HepG2 (cell line): ENCODE measurements around the gene LMOD3. TPM values are rescaled to one million over a fixed set of nuclear protein-coding genes. Genes with fewer than 3 reads are reported as not detected.

Experiments
- ATAC-seq: fragments of 200-7000 bp; cut with Tn5 transposase; 3 replicates; pipeline ENCODE4 v1.9.1; 2020; ENCODE audit warnings: mild to moderate bottlenecking, moderate library complexity
- BruUV-seq: library from RNA; stranded (reverse); fragments of 400-500 nt; replicated peaks from 2 replicates; lab custom pipeline; 2021; lab: Mats Ljungman, UMichigan
- CTCF ChIA-PET: fragments of 300-600 bp; formaldehyde crosslinking; extraction: SDS; loops from one replicate; lab custom pipeline; 2021; ENCODE audit warnings: low total read pairs, inconsistent platforms, low intra/inter-chr PET ratio; lab: Yijun Ruan, JAX
- POLR2A ChIA-PET: fragments of 350-600 bp; sonication (Branson Sonifier 250); formaldehyde crosslinking; loops from one replicate; lab custom pipeline; 2020; ENCODE audit warnings: antibody characterized with exemption, inconsistent platforms; lab: Yijun Ruan, JAX
- DNase-seq: peaks from one replicate; pipeline ENCODE4 v3.0.0-alpha.2; 2015; ENCODE audit warnings: low spot score
- FAIRE-seq: peaks from 3 replicates; lab custom pipeline; 2011; peaks lifted over from hg19 to GRCh38; lab: Jason Lieb, UNC
- H2AFZ ChIP-seq: one replicate; pipeline ENCODE4 v1.6.1; 2011; ENCODE audit warnings: low read length, inconsistent platforms
- H3K27ac ChIP-seq: fragments of 300-600 bp; 3 replicates; pipeline ENCODE4 v1.8.0; 2011; ENCODE audit warnings: mixed run types, mild to moderate bottlenecking, mixed read lengths, low read length, inconsistent platforms; ENCODE audit not compliant: insufficient read depth; ENCODE audit errors: extremely low read length
- H3K27me3 ChIP-seq, 2 experiments: fragments of 200-600 bp in 1 of 2; 2 replicates in 1 of 2; 3 replicates in 1 of 2; pipeline versions ENCODE4 v1.6.0 to v1.8.0; 2011; ENCODE audit warnings: low read length in 2 of 2, mild to moderate bottlenecking in 2 of 2, moderate library complexity in 2 of 2, inconsistent platforms in 1 of 2; ENCODE audit not compliant: insufficient read depth in 2 of 2, control insufficient read depth in 1 of 2
- H3K36me3 ChIP-seq, 2 experiments: fragments of 200-600 bp in 1 of 2; replicated peaks in 1 of 2; 2 replicates in 1 of 2; 3 replicates in 1 of 2; pipeline versions ENCODE4 v1.5.1 to v1.8.0; 2011; ENCODE audit warnings: low read length in 2 of 2, inconsistent platforms in 1 of 2; ENCODE audit not compliant: insufficient read depth in 2 of 2, control insufficient read depth in 1 of 2
- H3K4me1 ChIP-seq: 2 replicates; pipeline ENCODE4 v1.5.1; 2012; ENCODE audit warnings: low read length, inconsistent platforms; ENCODE audit not compliant: insufficient read depth
- H3K4me2 ChIP-seq: 2 replicates; pipeline ENCODE4 v1.6.0; 2011; ENCODE audit warnings: low read depth, low read length, inconsistent platforms
- H3K4me3 ChIP-seq, 3 experiments: fragments of 200-600 bp in 1 of 3; sonication (generic), shearing (Covaris generic) in 1 of 3; replicated peaks in 1 of 3; 2 replicates each; pipeline ENCODE4 v1.5.1; 2011 to 2016; ENCODE audit warnings: low read length in 3 of 3, inconsistent platforms in 2 of 3, low read depth in 2 of 3, mild to moderate bottlenecking in 2 of 3, control low read depth in 1 of 3, mixed read lengths in 1 of 3; ENCODE audit not compliant: insufficient read depth in 1 of 3
- H3K79me2 ChIP-seq: one replicate; pipeline ENCODE4 v1.6.1; 2011; ENCODE audit warnings: low read length, inconsistent platforms; ENCODE audit not compliant: insufficient read depth
- H3K9ac ChIP-seq: 2 replicates; pipeline ENCODE4 v1.6.0; 2011; ENCODE audit warnings: mild to moderate bottlenecking, low read depth, low read length, inconsistent platforms; ENCODE audit not compliant: insufficient read depth
- H3K9me3 ChIP-seq: 2 replicates; pipeline ENCODE4 v1.5.1; 2012; ENCODE audit warnings: mild to moderate bottlenecking, low read length
- H4K20me1 ChIP-seq: 2 replicates; pipeline ENCODE4 v1.6.0; 2011; ENCODE audit warnings: inconsistent platforms, mild to moderate bottlenecking, low read length, moderate library complexity; ENCODE audit not compliant: insufficient read depth
- EZH2 ChIP-seq: conservative IDR thresholded peaks from 2 replicates; pipeline ENCODE4 v1.6.1; 2012; ENCODE audit warnings: mild to moderate bottlenecking, low read depth, low read length, moderate library complexity
- MTA1 ChIP-seq: sonication (generic); formaldehyde crosslinking; IDR thresholded peaks from 2 replicates; pipeline ENCODE4 v1.4.0; 2020; ENCODE audit warnings: missing genetic modification reagents, mild to moderate bottlenecking, borderline replicate concordance
- NCOR1 ChIP-seq: fragments of 200-600 bp; sonication (generic); IDR thresholded peaks from 2 replicates; pipeline ENCODE4 v1.7.0; 2017; ENCODE audit warnings: antibody characterized with exemption, low read length, borderline replicate concordance
- RAD21 ChIP-seq: fragments of 450-650 bp; formaldehyde crosslinking; IDR thresholded peaks from 2 replicates; pipeline ENCODE4 v1.5.0; 2020; ENCODE audit warnings: mild to moderate bottlenecking
- SOX13 ChIP-seq, 3 experiments: fragments of 450-650 bp in 1 of 3; sonication (generic) in 1 of 3; formaldehyde crosslinking in 1 of 3; IDR thresholded peaks in 2 of 3; conservative IDR thresholded peaks in 1 of 3; 2 replicates each; pipeline versions ENCODE4 v1.5.0 to v1.6.1; 2016 to 2020; ENCODE audit warnings: antibody characterized with exemption in 1 of 3, mild to moderate bottlenecking in 1 of 3, missing compliant biosample characterization in 1 of 3, missing genetic modification reagents in 1 of 3, moderate library complexity in 1 of 3
- WGBS: methylation state at CpG from one replicate; pipeline ENCODE4 v1.1.6; 2017; ENCODE audit warnings: low lambda C conversion rate; 5-methylcytosine and 5-hydroxymethylcytosine counted together
- in situ Hi-C: cut with HindIII; loops from 2 replicates; pipeline ENCODE4 v1.10.0; 2017; ENCODE audit warnings: low pct_unique_long_range_greater_than_20kb; ENCODE audit not compliant: extremely low pct_ligation_motif_present
- intact Hi-C: fragments of 100-400 bp; cut with micrococcal nuclease; formaldehyde crosslinking; loops from one replicate; pipeline ENCODE4 v1.10.0; 2022; ENCODE audit not compliant: unreplicated experiment
- polyA plus RNA-seq, 8 experiments: library from polyadenylated mRNA; depleted of rRNA in 3 of 8; stranded (reverse) in 7 of 8; unstranded in 1 of 8; fragments of >200 nt; fragmentation: Illumina TruSeq in 4 of 8; extraction: Trizol in 4 of 8; gene quantifications; 2 replicates each; pipeline versions ENCODE4 v1.2.1 to v1.2.3, GENCODE V29; 2011 to 2016; ENCODE audit warnings: low read depth in 4 of 8, missing spikeins in 1 of 8, mixed read lengths in 1 of 8; ENCODE audit not compliant: insufficient read depth in 1 of 8
- total RNA-seq, 5 experiments: library from RNA; depleted of rRNA; stranded (reverse); fragments of >200 nt; fragmentation: Illumina TruSeq; extraction: Trizol; gene quantifications; 2 replicates each; pipeline ENCODE4 v1.2.3, GENCODE V29; 2016; ENCODE audit warnings: low read depth in 1 of 5
- TF ChIP-seq, protein P1 (sequence below): sonication (generic); formaldehyde crosslinking; IDR thresholded peaks from 2 replicates; pipeline ENCODE4 v1.8.1; 2023; ENCODE audit warnings: mild to moderate bottlenecking, inconsistent platforms, moderate library complexity, missing genetic modification reagents, borderline replicate concordance
- TF ChIP-seq, protein P2 (sequence below): sonication (generic); formaldehyde crosslinking; IDR thresholded peaks from 2 replicates; pipeline ENCODE4 v1.4.0; 2020; ENCODE audit warnings: missing genetic modification reagents
- TF ChIP-seq, protein P3 (sequence below): sonication (generic); formaldehyde crosslinking; IDR thresholded peaks from 2 replicates; pipeline ENCODE4 v1.4.0; 2020; ENCODE audit warnings: missing genetic modification reagents, borderline replicate concordance

The LMOD3 gene
- total and polyA plus RNA-seq, 2 of the 13 experiments (the other 11 are each of a cell fraction or from before 2014, with no cell fraction given) = not detected

DNA sequence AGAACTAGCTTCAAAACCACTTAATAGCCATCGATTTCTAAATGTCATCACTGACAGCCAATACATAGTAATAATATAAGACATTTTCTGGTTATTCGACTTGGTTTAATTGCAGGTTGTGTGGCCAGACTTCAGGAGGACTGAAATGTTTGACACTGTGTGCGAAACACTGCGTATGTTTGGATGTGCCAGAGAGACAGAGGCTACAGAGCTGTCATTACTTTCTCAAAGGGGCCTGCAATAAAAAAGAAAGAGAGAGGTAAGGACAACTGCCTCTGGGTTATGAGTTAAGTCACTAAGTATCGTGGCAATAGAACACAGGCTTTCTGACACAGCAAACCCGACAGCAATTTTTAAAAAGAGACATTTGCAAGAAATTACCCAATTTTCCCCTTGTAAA is 882 bp downstream of the LMOD3 start (continued):
- TF ChIP-seq NCOR1 = no peak

DNA sequence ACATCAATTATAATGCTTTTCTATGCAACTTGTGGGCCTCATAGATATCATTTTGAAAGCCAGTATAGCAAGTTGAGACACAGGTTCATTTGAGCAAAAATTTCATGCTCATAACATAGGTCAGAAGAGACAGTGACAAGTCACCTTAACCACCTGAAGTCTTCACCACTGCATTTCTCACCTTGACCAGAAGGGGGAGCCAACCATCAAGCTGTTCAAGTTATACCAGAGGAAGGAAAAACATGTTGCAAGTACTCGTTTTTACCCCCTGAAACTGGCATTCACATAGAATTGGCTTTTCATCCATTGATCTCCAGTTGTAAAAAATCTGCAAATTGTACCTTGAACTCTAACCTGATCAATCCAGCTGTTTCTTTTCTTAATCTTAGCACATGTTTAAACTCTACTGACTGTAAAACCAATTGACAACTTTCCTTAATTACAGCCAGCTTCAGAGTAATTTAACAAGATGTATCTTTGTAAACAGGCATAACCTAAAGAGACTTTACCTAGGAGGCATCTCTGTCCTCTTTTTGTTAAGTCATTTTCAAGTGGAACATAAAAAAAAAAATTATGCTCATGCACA is 1.4 kb downstream of the LMOD3 start:
- no peaks in the 10 kb centered on the region for H4K20me1 ChIP-seq
- H3K79me2 ChIP-seq = no peaks in the 10 kb centered on the region
- H3K9me3 ChIP-seq = no peaks in the 10 kb centered on the region
- H3K36me3 ChIP-seq = no peaks in the 10 kb centered on the region
- no peak overlapping the region for H3K27ac ChIP-seq
- FAIRE-seq = peak; percentile 92
- peak; percentile 77 for ATAC-seq
- no peaks in the 10 kb centered on the region for H3K4me1 ChIP-seq
- peak; percentile 72 for DNase-seq
- no TSS peak for BruUV-seq
- H3K4me2 ChIP-seq = no peak overlapping the region
- H3K4me3 ChIP-seq = no peak overlapping the region
- peak overlapping the region; percentile 60 for H2AFZ ChIP-seq
- WGBS = 14% methylated on average over 1 of the region's 1 CpG
- H3K27me3 ChIP-seq = peaks cover 0 to 5% of the 10 kb centered on the region in 2 experiments; a peak in 1 of 5 replicates
- ChIA-PET CTCF (interaction anchor here (0.7 to 2.4 kb wide), 4 partner anchors 185 to 550 kb away, joined by 4 to 18 read pairs (median 6); no protein-coding TSS in a partner anchor), POLR2A (no interaction called here)
- in situ Hi-C loops = loop anchor here (25.0 kb wide), 1 partner anchor 541 kb away; no protein-coding TSS in a partner anchor
- no peak overlapping the region for H3K9ac ChIP-seq
- intact Hi-C loops = loop anchor here (1.0 to 5.0 kb wide), 4 partner anchors 186 to 550 kb away; no protein-coding TSS in a partner anchor
- TF ChIP-seq, protein P1, sequence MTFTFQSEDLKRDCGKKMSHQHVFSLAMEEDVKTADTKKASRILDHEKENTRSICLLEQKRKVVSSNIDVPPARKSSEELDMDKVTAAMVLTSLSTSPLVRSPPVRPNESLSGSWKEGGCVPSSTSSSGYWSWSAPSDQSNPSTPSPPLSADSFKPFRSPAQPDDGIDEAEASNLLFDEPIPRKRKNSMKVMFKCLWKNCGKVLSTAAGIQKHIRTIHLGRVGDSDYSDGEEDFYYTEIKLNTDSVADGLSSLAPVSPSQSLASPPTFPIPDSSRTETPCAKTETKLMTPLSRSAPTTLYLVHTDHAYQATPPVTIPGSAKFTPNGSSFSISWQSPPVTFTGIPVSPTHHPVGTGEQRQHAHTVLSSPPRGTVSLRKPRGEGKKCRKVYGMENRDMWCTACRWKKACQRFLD (CRISPR knock-in tag) = no peak
- TF ChIP-seq EZH2 (no peak), MTA1 (CRISPR knock-in tag) (no peak), RAD21 (CRISPR knock-in tag) (peak; percentile 53; the same call in 1 of the 2 replicates), SOX13 (IDR thresholded peaks at IDR 0.05) (no peak), SOX13 (CRISPR knock-in tag; conservative IDR thresholded peaks at IDR 0.05 in 1 of 2, IDR thresholded peaks at IDR 0.05 in 1 of 2) (no peak)
- TF ChIP-seq, protein P2, sequence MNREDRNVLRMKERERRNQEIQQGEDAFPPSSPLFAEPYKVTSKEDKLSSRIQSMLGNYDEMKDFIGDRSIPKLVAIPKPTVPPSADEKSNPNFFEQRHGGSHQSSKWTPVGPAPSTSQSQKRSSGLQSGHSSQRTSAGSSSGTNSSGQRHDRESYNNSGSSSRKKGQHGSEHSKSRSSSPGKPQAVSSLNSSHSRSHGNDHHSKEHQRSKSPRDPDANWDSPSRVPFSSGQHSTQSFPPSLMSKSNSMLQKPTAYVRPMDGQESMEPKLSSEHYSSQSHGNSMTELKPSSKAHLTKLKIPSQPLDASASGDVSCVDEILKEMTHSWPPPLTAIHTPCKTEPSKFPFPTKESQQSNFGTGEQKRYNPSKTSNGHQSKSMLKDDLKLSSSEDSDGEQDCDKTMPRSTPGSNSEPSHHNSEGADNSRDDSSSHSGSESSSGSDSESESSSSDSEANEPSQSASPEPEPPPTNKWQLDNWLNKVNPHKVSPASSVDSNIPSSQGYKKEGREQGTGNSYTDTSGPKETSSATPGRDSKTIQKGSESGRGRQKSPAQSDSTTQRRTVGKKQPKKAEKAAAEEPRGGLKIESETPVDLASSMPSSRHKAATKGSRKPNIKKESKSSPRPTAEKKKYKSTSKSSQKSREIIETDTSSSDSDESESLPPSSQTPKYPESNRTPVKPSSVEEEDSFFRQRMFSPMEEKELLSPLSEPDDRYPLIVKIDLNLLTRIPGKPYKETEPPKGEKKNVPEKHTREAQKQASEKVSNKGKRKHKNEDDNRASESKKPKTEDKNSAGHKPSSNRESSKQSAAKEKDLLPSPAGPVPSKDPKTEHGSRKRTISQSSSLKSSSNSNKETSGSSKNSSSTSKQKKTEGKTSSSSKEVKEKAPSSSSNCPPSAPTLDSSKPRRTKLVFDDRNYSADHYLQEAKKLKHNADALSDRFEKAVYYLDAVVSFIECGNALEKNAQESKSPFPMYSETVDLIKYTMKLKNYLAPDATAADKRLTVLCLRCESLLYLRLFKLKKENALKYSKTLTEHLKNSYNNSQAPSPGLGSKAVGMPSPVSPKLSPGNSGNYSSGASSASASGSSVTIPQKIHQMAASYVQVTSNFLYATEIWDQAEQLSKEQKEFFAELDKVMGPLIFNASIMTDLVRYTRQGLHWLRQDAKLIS (CRISPR knock-in tag) = no peak
- TF ChIP-seq, protein P3, sequence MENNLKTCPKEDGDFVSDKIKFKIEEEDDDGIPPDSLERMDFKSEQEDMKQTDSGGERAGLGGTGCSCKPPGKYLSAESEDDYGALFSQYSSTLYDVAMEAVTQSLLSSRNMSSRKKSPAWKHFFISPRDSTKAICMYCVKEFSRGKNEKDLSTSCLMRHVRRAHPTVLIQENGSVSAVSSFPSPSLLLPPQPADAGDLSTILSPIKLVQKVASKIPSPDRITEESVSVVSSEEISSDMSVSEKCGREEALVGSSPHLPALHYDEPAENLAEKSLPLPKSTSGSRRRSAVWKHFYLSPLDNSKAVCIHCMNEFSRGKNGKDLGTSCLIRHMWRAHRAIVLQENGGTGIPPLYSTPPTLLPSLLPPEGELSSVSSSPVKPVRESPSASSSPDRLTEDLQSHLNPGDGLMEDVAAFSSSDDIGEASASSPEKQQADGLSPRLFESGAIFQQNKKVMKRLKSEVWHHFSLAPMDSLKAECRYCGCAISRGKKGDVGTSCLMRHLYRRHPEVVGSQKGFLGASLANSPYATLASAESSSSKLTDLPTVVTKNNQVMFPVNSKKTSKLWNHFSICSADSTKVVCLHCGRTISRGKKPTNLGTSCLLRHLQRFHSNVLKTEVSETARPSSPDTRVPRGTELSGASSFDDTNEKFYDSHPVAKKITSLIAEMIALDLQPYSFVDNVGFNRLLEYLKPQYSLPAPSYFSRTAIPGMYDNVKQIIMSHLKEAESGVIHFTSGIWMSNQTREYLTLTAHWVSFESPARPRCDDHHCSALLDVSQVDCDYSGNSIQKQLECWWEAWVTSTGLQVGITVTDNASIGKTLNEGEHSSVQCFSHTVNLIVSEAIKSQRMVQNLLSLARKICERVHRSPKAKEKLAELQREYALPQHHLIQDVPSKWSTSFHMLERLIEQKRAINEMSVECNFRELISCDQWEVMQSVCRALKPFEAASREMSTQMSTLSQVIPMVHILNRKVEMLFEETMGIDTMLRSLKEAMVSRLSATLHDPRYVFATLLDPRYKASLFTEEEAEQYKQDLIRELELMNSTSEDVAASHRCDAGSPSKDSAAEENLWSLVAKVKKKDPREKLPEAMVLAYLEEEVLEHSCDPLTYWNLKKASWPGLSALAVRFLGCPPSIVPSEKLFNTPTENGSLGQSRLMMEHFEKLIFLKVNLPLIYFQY (CRISPR knock-in tag) = no peak
